WTC11 (cell line): ENCODE data around the gene TUBGCP2.

Experiments
- TP53 ChIP-seq: sonication (generic); formaldehyde crosslinking; IDR thresholded peaks from 2 replicates; pipeline ENCODE4 v1.8.1; 2023; ENCODE audit warnings: mild to moderate bottlenecking, missing genetic modification reagents
- TF ChIP-seq, protein P1 (sequence below): sonication (generic); formaldehyde crosslinking; IDR thresholded peaks from 2 replicates; pipeline ENCODE4 v1.8.0; 2022; ENCODE audit warnings: mild to moderate bottlenecking, missing genetic modification reagents
- TF ChIP-seq, protein P2 (sequence below): sonication (generic); formaldehyde crosslinking; IDR thresholded peaks from 2 replicates; pipeline ENCODE4 v1.8.1; 2023; ENCODE audit warnings: mild to moderate bottlenecking, missing genetic modification reagents

- TF ChIP-seq, protein P1, sequence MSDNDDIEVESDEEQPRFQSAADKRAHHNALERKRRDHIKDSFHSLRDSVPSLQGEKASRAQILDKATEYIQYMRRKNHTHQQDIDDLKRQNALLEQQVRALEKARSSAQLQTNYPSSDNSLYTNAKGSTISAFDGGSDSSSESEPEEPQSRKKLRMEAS (CRISPR knock-in tag), result no peak
- TF ChIP-seq, protein P2, sequence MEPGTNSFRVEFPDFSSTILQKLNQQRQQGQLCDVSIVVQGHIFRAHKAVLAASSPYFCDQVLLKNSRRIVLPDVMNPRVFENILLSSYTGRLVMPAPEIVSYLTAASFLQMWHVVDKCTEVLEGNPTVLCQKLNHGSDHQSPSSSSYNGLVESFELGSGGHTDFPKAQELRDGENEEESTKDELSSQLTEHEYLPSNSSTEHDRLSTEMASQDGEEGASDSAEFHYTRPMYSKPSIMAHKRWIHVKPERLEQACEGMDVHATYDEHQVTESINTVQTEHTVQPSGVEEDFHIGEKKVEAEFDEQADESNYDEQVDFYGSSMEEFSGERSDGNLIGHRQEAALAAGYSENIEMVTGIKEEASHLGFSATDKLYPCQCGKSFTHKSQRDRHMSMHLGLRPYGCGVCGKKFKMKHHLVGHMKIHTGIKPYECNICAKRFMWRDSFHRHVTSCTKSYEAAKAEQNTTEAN, result no peak
- no peak for TF ChIP-seq TP53 (CRISPR knock-in tag)
Observed at GRCh38 chr10:133342942-133343341, 34.3 kb upstream of the TUBGCP2 start.
